ENCODE measurements around the gene AMPH. TPM values are rescaled to one million over a fixed set of nuclear protein-coding genes. Genes with fewer than 3 reads are reported as not detected.

The AMPH gene
- total RNA-seq, 4 donors from 2014 or later: 2.3 to 14.7 (median 7.2) TPM

- no peaks in the 10 kb centered on the region for H3K9me3 ChIP-seq
- no peaks in the 10 kb centered on the region for H3K4me1 ChIP-seq
- H3K36me3 ChIP-seq: no peaks in the 10 kb centered on the region
- TF ChIP-seq EP300 (IDR thresholded peaks at IDR 0.05): no peak
- TF ChIP-seq POLR2AphosphoS5 (IDR thresholded peaks at IDR 0.05): no peak
- no peak for TF ChIP-seq POLR2A (IDR thresholded peaks at IDR 0.05)
- no peak for TF ChIP-seq CTCF (IDR thresholded peaks at IDR 0.05)
- no peak overlapping the region for H3K27ac ChIP-seq
- WGBS, 2 donors (ENCODE audit: low coverage in 1 of 2): 48 to 51% methylated on average over 3 of the region's 3 CpGs
- ATAC-seq: no peak
- H3K27me3 ChIP-seq: no peaks in the 10 kb centered on the region
- H3K4me3 ChIP-seq: no peak overlapping the region
Measured at GRCh38 chr7:38550836-38551235, 80.3 kb downstream of the AMPH start.

- H3K27ac ChIP-seq: no peak overlapping the region
Measured at GRCh38 chr7:38548605-38549004, 82.6 kb downstream of the AMPH start.

GRCh38 chr7:38546763-38547162 is 84.4 kb downstream of the AMPH start:
- Histone ChIP-seq H3K4me1 (no peaks in the 10 kb centered on the region), H3K36me3 (no peaks in the 10 kb centered on the region), H3K27ac (no peak overlapping the region), H3K27me3 (no peaks in the 10 kb centered on the region), H3K4me3 (no peak overlapping the region), H3K9me3 (no peaks in the 10 kb centered on the region)
- no peak for TF ChIP-seq POLR2AphosphoS5 (IDR thresholded peaks at IDR 0.05)
- TF ChIP-seq POLR2A (IDR thresholded peaks at IDR 0.05): no peak
- no peak for TF ChIP-seq EP300 (IDR thresholded peaks at IDR 0.05)
- TF ChIP-seq CTCF (IDR thresholded peaks at IDR 0.05): no peak
- WGBS, 2 donors (ENCODE audit: low coverage in 1 of 2): 40 to 93% methylated on average over 2 to 3 of the region's 4 CpGs
- ATAC-seq: no peak

More at GRCh38 chr7:38548605-38549004, 82.6 kb downstream of the AMPH start:
- Histone ChIP-seq H3K4me1 (no peaks in the 10 kb centered on the region), H3K4me3 (no peak overlapping the region), H3K9me3 (no peaks in the 10 kb centered on the region), H3K36me3 (no peaks in the 10 kb centered on the region), H3K27me3 (no peaks in the 10 kb centered on the region)
- ATAC-seq: no peak
- 83 to 95% methylated on average over 3 to 7 of the region's 7 CpGs for WGBS, 2 donors (ENCODE audit: low coverage in 1 of 2)
- no peak for TF ChIP-seq EP300 (IDR thresholded peaks at IDR 0.05)
- TF ChIP-seq CTCF (IDR thresholded peaks at IDR 0.05): no peak
- no peak for TF ChIP-seq POLR2A (IDR thresholded peaks at IDR 0.05)
- no peak for TF ChIP-seq POLR2AphosphoS5 (IDR thresholded peaks at IDR 0.05)

- H3K27me3 ChIP-seq: no peaks in the 10 kb centered on the region
- no peaks in the 10 kb centered on the region for H3K4me1 ChIP-seq
- no peaks in the 10 kb centered on the region for H3K36me3 ChIP-seq
- no peak overlapping the region for H3K4me3 ChIP-seq
- H3K9me3 ChIP-seq: no peaks in the 10 kb centered on the region
- ATAC-seq: no peak
- 56 to 70% methylated on average over 3 of the region's 3 CpGs for WGBS, 2 donors (ENCODE audit: low coverage in 1 of 2)
- no peak for TF ChIP-seq POLR2A (IDR thresholded peaks at IDR 0.05)
- TF ChIP-seq POLR2AphosphoS5 (IDR thresholded peaks at IDR 0.05): no peak
- TF ChIP-seq EP300 (IDR thresholded peaks at IDR 0.05): no peak
- no peak for TF ChIP-seq CTCF (IDR thresholded peaks at IDR 0.05)
- no peak overlapping the region for H3K27ac ChIP-seq
Measured at GRCh38 chr7:38545977-38546376, 85.2 kb downstream of the AMPH start.

GRCh38 chr7:38542156-38542555 is 89.0 kb downstream of the AMPH start:
- peak; percentile 63 for ATAC-seq
- Histone ChIP-seq H3K4me3 (no peak overlapping the region), H3K9me3 (no peaks in the 10 kb centered on the region), H3K36me3 (no peaks in the 10 kb centered on the region), H3K27me3 (no peaks in the 10 kb centered on the region), H3K27ac (no peak overlapping the region), H3K4me1 (no peaks in the 10 kb centered on the region)
- 36 to 70% methylated on average over 1 to 2 of the region's 2 CpGs for WGBS, 2 donors (ENCODE audit: low coverage in 1 of 2)
- no peak for TF ChIP-seq EP300 (IDR thresholded peaks at IDR 0.05)
- TF ChIP-seq POLR2AphosphoS5 (IDR thresholded peaks at IDR 0.05): no peak
- TF ChIP-seq POLR2A (IDR thresholded peaks at IDR 0.05): no peak
- no peak for TF ChIP-seq CTCF (IDR thresholded peaks at IDR 0.05)

Data from gastroesophageal sphincter (tissue), 4 donors.